Stomach (tissue), 4 donors: ENCODE data around the gene CDC7.

Experiments used
- CTCF ChIP-seq, 7 experiments: fragments of 450-650 bp in 4 of 7; fragments of 200-600 bp in 3 of 7; sonication (generic) in 3 of 7; IDR thresholded peaks; one replicate each; pipeline ENCODE4 v1.5.1; 2016 to 2019; ENCODE audit warnings: antibody characterized with exemption in 7 of 7, control low read depth in 2 of 7, mild to moderate bottlenecking in 1 of 7
- POLR2A ChIP-seq, 4 donors: fragments of 450-650 bp; IDR thresholded peaks; one replicate each; pipeline ENCODE4 v1.6.1; 2016; ENCODE audit warnings: antibody characterized with exemption in 4 of 4, control low read depth in 2 of 4, mild to moderate bottlenecking in 1 of 4, moderate library complexity in 1 of 4
- POLR2AphosphoS5 ChIP-seq, 3 donors: sonication (generic); formaldehyde crosslinking; IDR thresholded peaks; one replicate each; pipeline ENCODE4 v1.6.1; 2016; ENCODE audit warnings: antibody characterized with exemption in 3 of 3

GRCh38 chr1:91564888-91565701 is 64.4 kb downstream of the CDC7 start:
- TF ChIP-seq CTCF (IDR thresholded peaks at IDR 0.05) (no peak), POLR2AphosphoS5 (IDR thresholded peaks at IDR 0.05) (no peak), POLR2A (IDR thresholded peaks at IDR 0.05) (no peak)
